GM13976 (cell line): ENCODE data around the gene DPEP2NB.
A peak's percentile ranks its signal among the peaks of the same experiment; 100 is the strongest.

Source experiments
- DNase-seq: peaks from one replicate; pipeline ENCODE4 v3.0.0; 2012; ENCODE audit warnings: low spot score
- in situ Hi-C: fragments of 300-500 bp; cut with MboI; formaldehyde crosslinking; loops from one replicate; pipeline ENCODE4 v1.12.0; 2022; ENCODE audit warnings: low sequenced_read_pairs, mixed read lengths, inconsistent platforms; ENCODE audit not compliant: unreplicated experiment
- TF ChIP-seq, protein P1 (sequence below): IDR thresholded peaks from 2 replicates; pipeline ENCODE4 v1.5.1; 2012; ENCODE audit warnings: borderline replicate concordance, mild to moderate bottlenecking; ENCODE audit not compliant: insufficient read depth; ENCODE audit errors: extremely low read depth, missing control alignments, control extremely low read depth

The DPEP2NB gene

DNA sequence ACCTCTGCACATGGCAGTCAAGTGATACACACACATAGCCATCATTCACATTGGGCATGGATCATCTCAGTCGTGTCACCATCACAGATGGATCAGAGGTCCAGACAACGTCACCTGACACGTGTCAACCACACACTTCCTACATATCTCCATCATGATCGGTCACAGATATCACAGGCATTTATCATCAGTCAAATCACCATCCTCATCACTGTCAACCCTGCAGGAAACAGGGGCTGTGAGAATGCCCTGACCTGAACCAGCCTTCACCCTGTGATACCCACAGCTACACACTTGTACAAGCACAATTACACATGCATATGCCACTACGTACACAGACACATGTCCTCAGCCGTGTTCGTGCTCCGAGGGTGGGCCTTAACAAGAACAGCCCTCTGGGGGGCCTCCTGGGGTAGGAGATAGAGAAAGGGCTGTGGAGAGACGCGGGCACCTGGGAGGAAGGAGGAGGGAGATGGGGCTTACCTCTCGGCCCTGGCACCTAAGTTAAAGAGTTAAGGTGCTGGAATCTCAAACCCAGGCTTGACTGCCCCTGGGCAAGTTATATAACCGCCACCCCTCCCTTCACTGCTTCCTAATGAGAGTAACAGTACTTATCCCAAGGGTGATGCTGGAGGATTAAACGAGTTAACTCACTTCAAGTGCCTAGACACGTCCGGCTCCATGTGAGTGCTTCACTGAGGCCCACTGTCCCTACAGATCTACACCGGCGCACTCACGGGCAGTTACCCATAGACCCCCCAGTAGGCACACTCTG is 48.3 kb downstream of the DPEP2NB start:
- in situ Hi-C loops: no loop called here
- no peak for DNase-seq

DNA sequence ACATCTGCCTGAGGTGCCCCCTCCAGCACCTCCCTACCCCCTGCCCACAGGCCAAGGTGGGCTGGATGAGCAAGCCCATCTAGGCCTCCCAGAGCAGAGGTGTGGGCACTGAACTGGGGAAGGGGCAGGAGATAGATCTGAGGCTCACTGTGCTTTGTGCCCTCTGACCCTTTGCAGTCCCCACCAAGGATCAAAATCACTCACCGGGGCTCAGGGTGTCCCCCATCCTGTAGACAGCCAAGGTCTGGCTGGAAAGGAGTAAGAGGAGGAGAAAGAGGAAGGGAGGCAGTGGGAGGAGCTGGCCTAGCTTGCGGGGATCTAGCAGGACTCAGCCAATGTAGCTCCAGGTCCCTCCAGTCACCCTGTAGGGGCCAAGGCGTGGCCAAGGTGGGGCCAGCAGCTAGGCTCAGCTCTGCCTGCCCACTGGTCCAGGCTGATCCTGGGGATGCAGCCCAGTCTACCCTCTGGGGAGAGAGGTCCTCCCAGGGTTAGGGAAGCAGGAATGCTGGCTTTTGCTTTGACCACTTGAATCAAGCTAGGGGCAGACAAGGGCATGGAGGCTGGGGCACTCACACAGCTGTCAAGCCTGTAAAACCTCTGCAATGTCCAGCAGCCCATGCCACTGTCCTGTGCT is 49.0 kb downstream of the DPEP2NB start:
- in situ Hi-C loops: no loop called here
- TF ChIP-seq, protein P1, sequence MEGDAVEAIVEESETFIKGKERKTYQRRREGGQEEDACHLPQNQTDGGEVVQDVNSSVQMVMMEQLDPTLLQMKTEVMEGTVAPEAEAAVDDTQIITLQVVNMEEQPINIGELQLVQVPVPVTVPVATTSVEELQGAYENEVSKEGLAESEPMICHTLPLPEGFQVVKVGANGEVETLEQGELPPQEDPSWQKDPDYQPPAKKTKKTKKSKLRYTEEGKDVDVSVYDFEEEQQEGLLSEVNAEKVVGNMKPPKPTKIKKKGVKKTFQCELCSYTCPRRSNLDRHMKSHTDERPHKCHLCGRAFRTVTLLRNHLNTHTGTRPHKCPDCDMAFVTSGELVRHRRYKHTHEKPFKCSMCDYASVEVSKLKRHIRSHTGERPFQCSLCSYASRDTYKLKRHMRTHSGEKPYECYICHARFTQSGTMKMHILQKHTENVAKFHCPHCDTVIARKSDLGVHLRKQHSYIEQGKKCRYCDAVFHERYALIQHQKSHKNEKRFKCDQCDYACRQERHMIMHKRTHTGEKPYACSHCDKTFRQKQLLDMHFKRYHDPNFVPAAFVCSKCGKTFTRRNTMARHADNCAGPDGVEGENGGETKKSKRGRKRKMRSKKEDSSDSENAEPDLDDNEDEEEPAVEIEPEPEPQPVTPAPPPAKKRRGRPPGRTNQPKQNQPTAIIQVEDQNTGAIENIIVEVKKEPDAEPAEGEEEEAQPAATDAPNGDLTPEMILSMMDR: no peak
- no peak for DNase-seq

More for the DNA sequence above, 48.3 kb downstream of the DPEP2NB start:
- TF ChIP-seq, protein P1: peak; percentile 24

DNA sequence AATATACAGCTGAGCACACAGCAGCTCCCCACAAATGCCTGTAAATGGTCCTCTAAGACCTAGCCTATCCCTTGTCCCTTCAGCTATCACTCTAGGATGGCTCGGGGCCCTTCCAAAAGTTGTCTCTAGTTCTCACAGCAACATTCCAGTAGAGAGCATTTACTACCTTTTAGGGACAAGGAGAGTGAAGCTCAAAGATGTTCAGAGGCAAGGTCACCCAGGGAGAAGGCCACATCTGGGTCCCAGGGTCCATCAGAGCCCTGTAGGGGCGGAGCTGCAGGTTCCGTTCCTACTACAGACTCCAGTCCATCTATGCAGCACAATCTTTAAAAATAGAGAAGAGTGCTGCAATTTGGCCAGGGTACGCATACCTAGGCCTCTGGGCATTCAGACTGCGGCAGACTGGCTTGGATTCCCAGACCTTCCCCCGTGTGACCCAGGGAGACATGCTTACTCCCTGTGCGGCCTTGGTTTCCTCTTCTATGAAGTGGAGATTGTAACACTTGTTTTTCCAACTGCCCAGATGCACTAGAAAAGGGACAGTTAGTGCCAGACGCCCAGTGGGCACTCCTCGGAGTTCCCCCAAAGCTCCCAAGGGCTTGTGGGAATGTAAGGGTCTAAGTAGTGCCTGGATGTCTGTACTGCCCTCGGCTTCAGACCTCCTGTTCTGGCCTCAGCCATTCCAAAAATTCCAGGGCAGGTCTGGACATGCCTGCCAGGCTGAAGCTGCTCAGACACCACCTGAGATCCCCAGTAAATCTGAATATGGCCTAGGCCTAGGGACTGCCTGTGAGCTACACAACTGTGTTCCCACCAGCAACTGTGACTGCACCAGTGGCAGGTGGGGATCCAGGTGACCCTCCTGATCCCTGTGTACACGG is 49.8 kb downstream of the DPEP2NB start:
- in situ Hi-C loops: no loop called here
- TF ChIP-seq, protein P1: no peak
- no peak for DNase-seq

DNA sequence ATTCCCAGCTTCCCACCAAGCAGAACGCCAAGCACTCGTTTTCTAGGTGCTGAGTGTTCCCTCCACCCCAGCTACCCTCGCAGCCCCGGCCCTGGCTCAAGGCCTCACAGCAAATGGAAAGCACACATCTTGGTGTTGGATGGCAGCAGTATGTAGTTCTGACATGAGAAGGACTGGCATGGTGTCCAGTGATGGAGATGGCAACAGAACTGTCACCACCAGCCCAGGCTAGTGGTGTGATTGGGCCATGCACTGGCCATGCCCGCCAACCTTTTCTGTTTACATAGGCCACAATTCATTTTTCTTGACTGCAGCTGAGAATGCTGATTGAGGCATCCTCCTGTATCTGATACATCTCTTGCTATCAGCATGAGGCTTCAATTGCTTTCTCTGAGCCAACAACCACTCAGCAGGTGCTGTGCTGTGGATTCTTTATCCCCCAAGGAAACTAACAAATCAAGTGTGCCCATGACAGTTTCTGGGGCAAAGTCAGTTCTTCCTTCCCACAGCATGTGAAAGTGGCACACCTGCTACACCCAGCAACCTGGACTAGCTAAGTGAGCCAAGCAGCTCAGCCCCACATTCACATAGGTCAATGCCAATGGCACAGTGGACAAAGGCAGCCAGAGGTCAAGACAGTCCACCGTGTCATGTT is 51.1 kb downstream of the DPEP2NB start:
- in situ Hi-C loops: no loop called here
- no peak for DNase-seq
- TF ChIP-seq, protein P1: no peak

DNA sequence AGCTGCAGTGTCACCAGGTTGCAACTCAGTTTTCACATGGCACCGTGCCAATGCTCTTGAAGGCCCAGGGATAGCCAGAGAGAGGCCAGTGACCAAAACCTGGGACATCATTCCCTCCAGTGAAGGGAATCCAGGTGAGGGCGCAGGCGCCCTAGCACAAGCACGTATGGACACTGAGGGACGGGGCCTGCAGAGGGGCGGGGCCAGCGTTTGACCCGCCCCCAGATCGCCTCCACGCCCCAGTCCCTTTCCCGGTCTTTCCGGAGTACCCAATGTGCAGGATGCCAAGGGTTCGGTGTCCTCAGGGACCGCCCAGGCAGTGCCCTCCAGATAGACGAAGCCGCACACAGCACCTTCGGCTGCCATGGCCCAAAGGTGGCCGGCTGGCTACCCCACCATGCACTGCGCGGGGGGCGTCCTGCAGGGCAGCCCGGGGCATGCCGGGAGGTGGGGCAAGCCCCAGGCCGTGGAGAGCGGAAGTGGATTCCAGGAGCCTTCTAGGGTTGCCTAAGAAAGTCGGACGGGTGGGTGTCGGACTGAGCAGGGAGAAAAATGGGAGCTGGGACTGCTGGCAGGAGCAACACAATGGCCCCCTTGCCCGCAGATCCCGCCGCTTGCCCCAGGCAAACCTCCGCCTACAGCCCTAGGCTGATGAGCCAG is 51.9 kb downstream of the DPEP2NB start:
- no peak for DNase-seq

More for the DNA sequence above, 51.9 kb downstream of the DPEP2NB start:
- TF ChIP-seq, protein P1: no peak
- in situ Hi-C loops: no loop called here
